HG03045 (cell line): ENCODE data around the gene KCNQ1.

Experiments used
- ATAC-seq: cut with Tn5 transposase; IDR thresholded peaks from one replicate; pipeline ENCODE4 v1.9.1; 2021; ENCODE audit warnings: mild to moderate bottlenecking, moderate library complexity; ENCODE audit not compliant: unreplicated experiment

The KCNQ1 gene

DNA sequence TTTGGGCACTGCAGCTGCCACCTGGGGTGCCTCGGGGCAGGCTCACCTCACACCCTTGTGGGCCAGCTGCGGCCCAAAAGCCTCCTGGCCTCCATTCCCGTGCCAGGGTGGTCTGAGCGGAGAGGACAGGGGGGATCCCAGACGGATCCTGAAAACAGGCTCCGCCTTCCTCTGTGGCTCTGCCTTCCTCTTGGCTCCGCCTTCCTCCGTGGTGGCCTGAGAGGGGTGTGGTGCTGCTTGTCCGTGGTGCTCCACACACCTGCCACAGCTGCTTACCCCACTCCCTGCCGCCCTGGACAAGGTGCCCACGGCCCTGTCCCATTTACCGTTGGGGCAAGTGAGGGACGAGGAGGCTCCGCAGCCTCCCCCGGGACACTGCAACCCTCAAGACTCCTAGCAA is 278.1 kb downstream of the KCNQ1 start:
- ATAC-seq = no peak

DNA sequence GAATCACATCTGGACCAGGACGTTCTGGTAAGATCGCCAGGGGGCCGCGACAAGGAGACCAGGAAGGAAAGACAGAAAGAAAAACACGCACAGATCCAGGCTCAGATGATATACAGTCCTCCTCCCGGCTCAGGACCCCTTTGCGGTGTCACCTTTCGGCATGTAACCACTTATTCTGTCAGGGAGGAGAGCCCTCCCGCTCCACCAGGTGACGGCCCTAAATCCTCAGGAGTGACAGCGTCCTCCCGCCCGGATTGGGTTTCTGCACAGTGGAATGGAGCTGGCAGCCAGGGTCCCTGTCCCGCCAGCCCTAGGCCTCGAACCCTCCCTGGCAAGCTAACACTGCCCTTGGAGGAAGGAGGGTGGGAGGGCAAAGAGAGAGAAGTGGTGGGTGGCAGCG is 279.3 kb downstream of the KCNQ1 start:
- no peak for ATAC-seq

DNA sequence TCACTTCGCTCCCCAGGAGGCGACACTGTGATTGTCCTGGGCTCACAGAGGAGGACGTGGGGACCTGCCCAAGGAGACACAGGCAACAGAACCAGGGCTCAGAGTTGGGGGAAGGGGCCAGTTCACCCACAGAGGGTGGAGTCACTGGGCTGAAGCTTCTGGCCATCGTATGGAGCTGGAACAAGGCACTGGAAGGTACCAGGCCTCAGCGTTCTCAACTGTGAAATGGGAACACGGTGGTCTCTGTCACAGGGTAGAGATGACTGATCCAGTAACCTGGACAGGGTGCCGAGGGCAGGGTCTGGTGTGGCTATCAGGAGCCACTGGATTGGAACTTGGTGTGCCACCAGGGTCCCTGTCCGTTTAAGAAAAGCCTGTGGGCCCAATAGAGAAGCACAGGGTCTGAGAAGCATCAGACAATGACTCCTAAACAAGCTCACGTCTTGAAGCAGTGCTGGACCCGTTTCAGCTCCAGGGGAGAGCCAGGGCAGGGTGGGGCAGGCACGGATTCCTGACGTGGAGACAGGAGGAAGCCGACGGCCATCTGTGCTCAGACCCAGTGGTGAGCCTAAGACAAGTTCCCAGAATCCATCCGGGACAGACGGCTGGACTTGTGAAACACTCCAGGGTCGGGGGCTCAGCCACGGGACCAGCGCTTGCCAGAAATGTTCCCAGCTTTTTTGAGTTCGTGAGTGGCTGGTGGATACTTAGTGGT is 280.0 kb downstream of the KCNQ1 start:
- no peak for ATAC-seq

DNA sequence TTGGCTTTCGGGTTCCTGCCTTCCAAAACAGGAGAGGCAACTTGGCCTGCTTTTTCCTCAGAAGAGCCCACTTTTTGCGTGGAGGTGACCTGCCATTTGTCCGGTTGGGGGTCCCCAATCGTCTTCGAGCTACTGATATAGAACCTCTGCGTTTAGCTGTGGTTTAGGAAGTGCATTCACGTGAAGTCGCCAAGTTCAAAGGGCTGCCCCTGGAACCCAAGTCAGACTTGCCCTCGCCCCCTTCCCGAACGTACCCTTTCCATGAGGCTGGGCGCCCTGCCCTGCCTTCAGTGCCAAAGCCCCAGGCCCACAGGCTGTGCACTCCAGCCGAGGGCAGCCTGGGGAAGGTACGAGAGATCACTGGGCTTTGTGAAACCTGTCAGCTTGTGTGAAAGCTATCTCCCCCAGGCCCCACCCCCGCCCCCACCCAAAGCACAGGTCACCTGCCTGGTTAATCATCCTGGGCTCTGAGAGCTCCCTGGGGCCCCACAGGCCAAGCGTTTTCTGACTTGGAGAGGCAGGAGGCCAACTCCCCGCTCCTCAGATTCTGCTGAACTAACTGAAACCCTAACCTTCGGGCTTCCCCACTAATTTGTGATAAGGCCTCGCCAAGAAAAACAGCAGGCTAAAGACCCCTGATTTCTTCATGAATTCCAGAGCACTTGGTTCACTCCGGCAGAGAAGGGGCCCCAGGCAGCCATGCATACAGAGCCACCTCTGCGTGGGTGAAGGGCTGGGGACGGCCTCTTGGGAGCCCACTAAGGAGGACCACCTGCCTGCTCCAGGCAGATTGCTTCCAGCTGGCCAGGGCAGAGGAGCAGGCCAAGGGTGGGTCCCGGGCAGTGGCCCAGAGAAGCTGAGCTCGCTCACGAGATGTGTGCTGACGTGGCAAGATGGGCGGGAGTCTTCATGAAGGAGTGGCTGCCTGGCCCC is 280.8 kb downstream of the KCNQ1 start:
- no peak for ATAC-seq

DNA sequence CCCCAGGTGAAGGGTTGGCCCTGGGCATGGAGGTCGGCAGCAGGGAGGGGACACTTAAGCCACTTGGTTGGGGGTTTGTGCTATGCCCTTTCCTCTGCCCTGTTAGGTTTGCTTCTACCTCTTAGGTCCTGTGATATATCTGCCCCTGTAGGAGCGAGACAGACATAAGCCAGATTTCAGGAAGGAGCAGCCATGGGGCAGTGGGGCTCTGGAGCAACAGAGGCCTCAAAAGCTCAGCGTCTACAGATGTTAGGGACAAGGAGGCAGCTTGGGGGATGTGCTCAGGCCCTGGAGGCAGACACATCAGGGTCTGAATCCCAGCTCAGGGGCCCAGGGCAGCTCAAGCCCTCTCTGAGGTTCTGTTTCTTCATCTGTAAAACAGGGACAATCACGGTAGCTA is 282.2 kb downstream of the KCNQ1 start:
- ATAC-seq = no peak

DNA sequence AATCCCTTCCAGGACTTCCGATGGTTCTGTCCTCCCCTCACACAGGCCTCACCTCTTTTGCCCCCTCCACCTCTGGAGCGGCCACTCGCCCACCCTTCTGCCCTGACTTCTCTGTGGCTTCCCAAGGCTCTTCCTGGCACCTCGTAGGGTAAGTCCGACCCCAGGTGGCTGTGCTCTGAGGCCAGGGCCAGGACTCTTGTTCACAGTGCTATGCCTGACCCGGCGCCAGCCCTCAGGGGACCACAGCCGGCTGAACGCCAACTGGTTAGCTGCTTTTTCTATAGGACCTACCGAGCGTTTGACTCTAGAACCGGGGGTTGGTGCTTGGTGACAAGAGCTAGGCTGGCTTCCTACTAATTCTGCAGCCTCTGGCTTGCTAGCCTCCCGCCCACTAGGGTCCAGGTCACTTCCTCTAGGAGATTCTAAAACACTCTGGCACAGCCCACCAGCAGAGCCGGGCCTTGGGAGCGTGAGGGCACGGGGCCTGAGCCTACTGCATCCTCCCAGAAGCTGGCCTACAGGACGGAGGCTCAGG is 283.4 kb downstream of the KCNQ1 start:
- ATAC-seq = no peak

DNA sequence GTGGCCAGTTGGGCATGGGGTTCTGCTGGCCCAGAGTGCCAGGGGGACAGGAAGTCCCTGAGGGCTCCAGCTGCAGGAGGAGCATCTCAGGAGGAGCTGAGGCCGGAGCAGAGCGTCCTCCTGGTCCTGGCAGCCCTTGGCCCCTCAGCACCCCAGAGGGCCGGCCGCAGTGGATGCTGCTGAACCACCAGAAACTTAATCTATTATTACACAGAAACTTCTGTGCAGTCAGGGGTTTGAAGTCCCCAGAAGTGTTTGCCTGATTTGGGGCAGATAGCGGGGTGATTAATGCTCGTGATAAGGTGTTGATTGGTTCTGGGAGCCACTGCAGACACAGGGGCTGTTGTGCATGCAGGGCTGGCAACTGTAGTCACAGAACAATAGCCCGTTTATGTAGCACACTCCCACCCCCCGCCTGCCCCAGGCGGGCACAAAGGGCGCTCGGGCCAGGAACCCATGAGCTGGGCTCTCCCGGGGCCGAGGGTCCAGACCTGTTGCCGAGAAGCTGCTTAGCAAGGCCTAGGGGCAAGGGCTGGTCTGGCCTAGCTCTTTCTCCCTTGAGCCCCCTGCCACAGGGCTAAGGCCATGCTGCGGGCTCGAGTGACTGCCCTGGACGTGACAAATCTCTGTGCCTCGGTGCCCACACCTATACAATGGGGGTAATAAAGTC is 284.0 kb downstream of the KCNQ1 start:
- no peak for ATAC-seq

DNA sequence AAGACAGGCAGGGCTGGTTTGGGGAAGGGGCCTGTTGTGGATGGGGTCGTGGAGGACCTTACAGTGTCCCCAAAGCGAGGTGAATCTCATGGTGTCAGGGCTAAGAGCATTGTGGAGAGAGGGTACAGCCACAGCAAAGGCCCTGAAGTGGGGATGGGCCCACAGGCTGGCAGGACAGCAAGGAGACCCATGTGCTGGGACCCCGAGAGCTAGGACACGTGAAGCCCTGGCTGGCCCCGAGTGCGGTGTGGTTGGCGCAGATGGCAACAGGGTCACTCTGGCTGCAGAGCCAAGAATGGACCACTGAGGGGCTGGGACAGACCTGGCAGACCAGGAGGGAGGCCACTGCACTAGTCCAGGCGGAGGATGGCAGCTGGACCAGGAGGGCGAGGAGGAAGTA is 285.0 kb downstream of the KCNQ1 start:
- no peak for ATAC-seq

DNA sequence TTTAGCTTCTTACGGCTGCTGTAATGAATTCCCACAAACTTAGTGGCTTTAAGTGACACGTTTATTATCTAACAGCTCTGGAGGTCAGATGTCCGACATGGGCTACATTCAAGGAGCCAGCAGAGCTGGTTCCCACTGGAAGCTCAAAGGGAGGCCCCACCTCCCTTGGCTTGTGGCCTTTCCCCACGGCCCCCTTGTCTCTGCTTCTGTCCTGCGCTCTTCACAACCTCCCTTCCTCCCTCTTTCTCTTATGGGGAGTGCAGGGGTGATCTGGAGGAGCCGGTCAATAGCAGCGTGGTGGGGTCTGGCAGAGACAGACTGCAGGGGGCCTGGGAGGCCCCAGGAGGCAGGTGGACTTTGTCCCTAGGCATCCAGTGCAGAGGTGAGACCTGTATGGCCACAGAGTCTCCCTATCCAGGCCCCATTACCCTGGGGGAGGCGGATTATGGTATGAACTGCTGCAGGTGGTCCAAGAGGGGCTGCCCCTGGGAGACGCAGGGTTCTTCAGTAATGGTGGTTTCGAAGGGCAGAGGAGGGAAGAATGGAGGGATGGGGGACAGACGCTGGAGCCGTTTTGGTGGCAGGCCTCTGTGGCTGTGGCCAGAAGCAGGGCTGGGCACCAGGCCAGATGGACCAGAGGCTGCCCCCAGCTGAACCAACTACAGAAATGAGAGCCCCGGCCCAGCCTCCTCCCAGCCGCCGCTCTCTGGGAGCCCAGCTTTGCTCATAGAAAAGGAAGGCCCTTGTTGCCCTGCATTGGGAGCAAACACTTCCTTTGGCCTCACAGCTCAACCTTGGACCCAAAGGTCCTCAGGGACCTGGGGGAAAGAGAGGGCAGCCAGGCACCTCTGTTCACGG is 285.7 kb downstream of the KCNQ1 start:
- ATAC-seq = no peak

DNA sequence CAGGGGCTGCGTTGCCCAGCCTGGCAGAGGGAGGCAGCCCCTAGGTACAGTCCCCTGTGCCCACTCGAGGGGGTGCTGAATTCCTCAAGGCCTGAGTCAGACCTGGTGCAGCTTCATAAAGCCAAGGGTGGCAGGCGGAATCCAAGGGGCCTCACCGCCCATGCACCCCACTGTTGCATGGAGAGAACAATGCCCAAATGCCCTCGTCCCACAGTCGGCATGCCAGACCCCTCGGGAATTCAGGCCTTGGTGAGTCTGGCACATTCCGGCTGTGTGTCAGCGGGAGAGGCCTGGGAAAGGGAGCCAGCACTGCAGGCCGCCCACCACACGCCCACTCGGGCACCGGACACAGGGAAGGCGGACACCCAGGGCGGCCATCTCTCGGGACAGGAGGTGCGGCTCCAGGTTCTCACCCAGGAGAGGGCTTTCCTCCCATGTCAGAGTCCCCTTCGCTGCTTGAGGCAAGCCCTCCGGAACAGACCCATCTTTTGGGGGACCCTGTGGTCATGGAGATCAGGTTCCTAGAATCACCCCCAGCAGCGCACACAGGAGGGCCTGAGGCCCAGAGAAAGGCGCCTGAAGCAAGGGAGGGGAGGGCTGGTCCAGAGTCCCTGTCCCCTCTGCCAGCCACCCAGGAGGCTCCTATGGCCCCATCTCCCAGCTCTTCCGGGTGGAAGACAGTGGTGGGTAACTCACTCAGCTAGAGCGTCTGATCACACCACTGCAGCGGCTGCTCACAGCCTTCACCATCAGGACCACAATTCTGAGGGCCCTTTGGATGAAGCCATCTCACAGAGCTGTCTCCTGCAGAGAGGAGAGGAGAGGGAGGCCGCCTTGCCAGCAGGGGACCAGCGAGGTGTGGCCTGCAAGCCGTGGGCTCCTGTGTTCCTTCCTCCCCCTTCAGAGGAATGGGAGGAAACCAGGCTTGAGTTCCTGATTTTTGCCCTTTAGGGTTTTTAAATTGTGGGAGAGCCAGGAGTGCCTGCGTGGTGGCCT is 286.6 kb downstream of the KCNQ1 start:
- ATAC-seq = no peak

DNA sequence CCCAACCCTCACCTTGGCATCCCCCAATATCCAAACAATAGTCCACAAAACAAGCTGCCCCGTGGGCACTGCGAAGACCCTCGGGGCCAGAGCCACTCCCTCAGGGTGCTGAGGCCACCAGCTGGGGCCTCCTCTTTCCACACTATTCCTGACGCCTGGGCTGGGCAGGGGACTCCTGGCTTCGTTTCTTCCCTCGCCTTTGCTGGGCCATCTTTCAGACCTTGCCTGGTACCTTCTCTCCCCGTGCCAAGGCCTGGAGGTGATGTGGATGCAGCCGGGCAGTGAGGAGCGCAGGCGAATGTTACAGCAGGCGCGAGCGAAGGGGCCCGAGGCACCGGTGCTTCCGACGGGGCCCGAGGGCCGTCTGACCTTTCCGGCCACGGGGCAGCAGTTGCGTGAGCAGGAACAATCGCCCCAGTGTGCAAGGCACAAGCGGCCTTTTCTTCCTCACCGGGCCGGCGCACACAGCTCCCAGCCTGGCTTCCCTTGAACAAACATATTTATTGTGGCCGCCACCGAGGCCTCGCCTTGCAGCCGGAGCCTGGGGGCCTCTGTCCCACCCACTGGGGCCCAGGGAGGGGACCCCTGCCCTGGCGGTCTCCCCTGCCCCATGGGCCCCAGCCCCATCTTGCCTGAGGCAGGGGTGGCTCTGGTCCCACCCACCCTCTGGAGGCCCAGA is 287.6 kb downstream of the KCNQ1 start:
- ATAC-seq = no peak

DNA sequence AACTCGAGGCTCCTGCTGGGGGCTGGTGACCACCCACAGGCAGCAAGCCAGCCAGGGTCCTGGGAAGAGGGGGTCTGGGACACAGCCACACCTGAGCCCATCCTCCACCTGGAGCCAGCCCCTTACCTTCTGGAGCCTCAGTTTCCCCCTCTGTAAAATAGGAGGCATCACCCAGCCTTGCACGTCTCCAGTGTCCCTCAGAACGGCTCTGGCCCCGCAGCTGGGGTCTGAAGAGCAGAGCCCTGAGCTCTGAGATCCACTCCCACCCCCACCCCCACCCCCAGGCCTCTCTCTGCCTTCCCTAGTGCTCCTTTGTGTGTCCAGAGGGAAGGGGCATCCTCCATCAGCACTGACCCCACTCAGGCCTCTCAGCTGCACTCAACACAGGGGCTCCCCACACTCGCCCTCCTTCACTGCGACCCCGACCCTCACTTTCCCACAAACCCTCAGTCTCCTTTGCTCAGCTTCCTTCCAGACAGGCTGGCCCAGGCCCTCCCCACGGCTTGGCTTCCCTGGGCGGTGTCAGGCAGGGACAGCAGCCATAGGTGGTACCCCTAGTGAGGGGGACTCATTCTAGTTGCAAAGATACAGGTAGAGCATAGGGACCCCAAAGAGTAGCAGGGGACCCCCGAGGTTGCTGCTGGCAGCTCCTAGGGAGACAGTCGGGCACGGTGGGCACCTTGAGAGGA is 288.3 kb downstream of the KCNQ1 start:
- ATAC-seq = no peak

DNA sequence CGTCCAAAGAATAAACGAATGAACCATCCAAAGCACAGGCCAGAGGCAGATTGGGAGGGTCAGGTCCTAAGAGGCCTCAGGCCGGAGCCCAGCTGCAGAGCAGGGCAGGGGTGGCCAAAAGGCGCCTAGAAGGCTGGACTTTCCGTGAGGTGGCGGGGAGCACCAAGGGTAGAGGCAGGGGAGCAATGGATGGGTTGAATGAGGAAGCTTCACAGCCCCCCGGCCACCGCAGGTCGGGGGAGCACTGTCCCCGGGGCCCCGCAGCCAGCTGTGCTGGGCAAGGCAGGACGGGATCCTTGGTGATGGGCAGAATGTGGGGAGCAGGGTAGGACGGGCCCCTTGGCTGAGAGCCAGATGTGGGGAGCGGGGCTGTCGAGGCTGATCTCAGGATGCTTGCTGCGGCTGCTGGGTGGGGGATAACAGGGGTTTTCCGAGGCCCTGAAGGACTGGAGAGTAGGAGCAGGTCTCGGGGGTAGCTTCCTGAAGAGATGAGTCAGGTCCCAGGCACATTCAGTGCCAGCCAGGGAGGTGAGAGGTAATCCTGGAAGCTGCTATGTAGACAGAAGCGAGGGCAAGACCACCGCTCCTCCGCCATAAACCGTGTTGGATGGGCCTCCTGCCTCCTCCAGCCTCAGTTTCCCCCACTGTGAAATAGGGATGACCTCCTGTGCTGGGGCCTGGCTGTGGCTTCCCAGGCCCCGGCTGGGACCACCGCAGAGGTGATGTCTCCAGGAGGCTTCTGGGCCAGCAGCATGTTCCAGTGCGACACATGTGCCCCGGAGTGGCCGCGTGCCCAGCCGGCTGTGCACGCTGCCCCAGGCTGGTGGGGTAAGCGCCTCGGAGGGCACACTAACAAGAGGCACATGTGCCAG is 289.6 kb downstream of the KCNQ1 start:
- ATAC-seq = no peak

DNA sequence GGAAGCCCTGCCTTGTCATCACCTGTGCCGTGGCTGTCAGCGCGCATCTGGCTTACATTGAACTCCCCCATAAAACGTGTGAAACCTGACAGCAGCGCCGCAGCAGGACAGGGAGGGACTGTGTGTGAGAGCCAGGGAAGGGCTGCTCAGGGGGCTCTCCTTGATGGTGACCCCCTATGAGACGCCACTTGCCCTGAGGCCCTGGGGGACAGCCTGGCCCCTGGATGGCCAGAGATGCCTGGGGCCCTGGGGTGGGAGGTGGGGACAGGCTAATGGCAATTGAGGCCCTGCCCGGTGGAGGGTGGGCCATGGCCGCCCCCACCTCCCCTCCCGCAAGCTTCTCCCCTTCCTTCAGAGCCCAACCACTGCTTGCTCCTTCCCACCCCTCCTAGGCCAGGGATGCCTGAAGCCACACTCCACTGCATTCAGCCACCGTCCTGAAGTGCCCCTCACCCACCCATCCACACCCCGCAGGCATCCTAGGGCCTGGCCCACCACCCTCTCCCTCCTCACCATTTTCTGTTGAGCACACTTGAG is 290.3 kb downstream of the KCNQ1 start:
- ATAC-seq = no peak

DNA sequence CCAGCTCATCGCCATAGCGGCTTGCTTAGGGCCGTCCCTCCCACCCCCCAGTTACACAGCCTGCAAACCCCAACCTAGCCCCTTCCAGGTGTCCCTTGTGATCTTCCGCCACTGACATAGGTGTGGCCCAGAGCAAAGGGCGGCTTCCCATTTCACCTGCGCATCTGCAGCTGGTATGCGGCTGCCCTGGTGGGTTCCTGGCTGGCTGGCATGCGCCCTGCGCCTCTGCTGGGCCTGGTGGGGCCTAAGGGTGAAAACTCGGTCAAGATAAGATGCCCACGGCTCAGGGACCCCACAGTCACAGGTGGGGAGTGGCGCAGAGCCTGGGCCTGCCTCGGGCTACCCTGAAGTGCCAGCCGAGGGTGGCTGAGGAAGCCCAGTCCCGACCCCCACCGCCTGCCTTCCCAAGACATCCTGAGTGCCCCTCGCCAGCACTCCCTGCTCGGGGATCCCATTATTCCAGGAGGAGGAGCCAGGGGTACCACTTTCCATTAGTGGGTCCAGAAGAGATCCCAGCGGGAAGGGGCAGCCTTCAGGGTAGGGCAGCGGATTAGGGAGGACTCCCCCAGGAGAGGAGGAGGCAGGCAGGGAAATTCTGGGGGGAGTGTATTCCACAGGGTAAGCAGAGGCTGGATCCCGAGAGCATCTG is 291.9 kb downstream of the KCNQ1 start:
- ATAC-seq = no peak

DNA sequence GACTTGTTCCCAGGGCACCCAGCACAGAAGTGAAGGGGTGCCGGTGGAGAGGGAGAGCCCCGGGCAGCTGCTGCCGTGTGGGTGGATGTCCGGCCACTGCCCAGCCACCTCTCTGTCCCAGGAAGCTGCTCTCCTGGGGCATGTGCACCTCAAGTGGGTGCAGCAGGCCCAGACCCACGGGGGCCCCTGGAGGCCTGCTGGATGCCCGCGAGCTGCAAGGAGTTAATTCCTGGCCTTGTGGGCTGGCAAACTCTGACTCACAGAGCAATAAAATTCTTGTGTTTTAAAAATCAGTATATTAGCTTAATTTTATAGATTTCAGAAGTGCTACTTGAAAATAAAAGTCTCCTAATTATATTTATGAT is 292.4 kb downstream of the KCNQ1 start:
- ATAC-seq = no peak

DNA sequence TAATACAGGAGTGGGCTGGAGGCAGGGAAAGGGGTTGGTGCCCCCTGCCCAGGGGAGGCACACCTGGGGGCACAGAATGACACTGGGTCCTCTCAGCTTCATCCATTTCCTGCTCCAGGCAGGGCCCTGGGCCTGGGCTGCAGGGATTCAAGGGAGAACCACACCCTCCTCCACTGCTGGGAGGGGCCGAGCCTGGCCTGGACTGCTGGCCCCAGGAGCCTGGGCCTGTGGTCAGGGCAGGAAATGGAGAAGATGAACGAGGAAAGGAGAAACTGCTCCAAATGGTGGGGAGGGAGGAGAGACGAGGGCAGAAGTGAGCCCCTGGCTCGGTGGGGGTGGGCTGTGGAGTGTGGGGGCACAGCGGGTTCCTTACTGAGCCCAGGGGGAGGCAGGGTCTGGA is 293.1 kb downstream of the KCNQ1 start:
- no peak for ATAC-seq
